Gastroesophageal sphincter (tissue), 4 donors: Measurements from ENCODE around the gene MYEF2. TPM values are rescaled to one million over a fixed set of nuclear protein-coding genes. Genes with fewer than 3 reads are reported as not detected.
A peak's percentile ranks its signal among the peaks of the same experiment; 100 is the strongest.

Experiments
- ATAC-seq: fragments of 150-250 bp; one replicate; pipeline ENCODE4 v1.9.1; 2016; ENCODE audit warnings: mild to moderate bottlenecking, moderate library complexity
- H3K27ac ChIP-seq, 4 donors: fragments of 200-600 bp; sonication (generic) in 3 of 4; 1 replicate in 3 of 4; 2 replicates in 1 of 4; pipeline ENCODE4 v1.5.1; 2016 to 2019
- H3K27me3 ChIP-seq: fragments of 200-600 bp; sonication (generic); one replicate; pipeline ENCODE4 v1.5.1; 2019
- H3K36me3 ChIP-seq, 2 donors: fragments of 200-600 bp; sonication (generic); one replicate each; pipeline ENCODE4 v1.5.1; 2019; ENCODE audit warnings: control low read depth in 1 of 2
- H3K4me1 ChIP-seq, 3 donors: fragments of 200-600 bp; sonication (generic); 1 replicate in 2 of 3; 2 replicates in 1 of 3; pipeline ENCODE4 v1.5.1; 2016 to 2019; ENCODE audit warnings: control low read depth in 2 of 3
- H3K4me3 ChIP-seq, 2 donors: fragments of 200-600 bp; sonication (generic); one replicate each; pipeline ENCODE4 v1.5.1; 2019; ENCODE audit warnings: mild to moderate bottlenecking in 1 of 2, moderate library complexity in 1 of 2
- H3K9me3 ChIP-seq, 3 donors: fragments of 200-600 bp; sonication (generic); one replicate each; pipeline ENCODE4 v1.5.1; 2017 to 2019; ENCODE audit warnings: control low read depth in 2 of 3
- CTCF ChIP-seq, 4 experiments: fragments of 200-600 bp in 2 of 4; fragments of 450-650 bp in 2 of 4; sonication (generic) in 1 of 4; IDR thresholded peaks; one replicate each; pipeline ENCODE4 v1.5.1; 2017 to 2019; ENCODE audit warnings: antibody characterized with exemption in 4 of 4, mild to moderate bottlenecking in 2 of 4, moderate library complexity in 2 of 4
- EP300 ChIP-seq: sonication (generic); formaldehyde crosslinking; IDR thresholded peaks from one replicate; pipeline ENCODE4 v1.6.1; 2017; ENCODE audit warnings: antibody characterized with exemption, mild to moderate bottlenecking
- POLR2A ChIP-seq, 2 donors: fragments of 450-650 bp; IDR thresholded peaks; one replicate each; pipeline ENCODE4 v1.6.1; 2017; ENCODE audit warnings: antibody characterized with exemption in 2 of 2, mild to moderate bottlenecking in 2 of 2, moderate library complexity in 1 of 2
- POLR2AphosphoS5 ChIP-seq: sonication (generic); formaldehyde crosslinking; IDR thresholded peaks from one replicate; pipeline ENCODE4 v1.6.1; 2017; ENCODE audit warnings: antibody characterized with exemption
- WGBS, 2 donors: methylation state at CpG; one replicate each; pipeline ENCODE4 v1.1.5; 2018; ENCODE audit warnings: low coverage in 1 of 2; 5-methylcytosine and 5-hydroxymethylcytosine counted together
- total RNA-seq, 4 donors: library from RNA; depleted of rRNA; stranded (reverse); fragments of >200 nt; gene quantifications; one replicate each; pipeline ENCODE4 v1.1.0, GENCODE V29; 2016

MYEF2 gene
- total RNA-seq, 4 donors from 2014 or later, result 19.3 to 94.2 (median 40.1) TPM

- H3K4me3 ChIP-seq, result no peak overlapping the region
- peaks cover 2 to 33% of the 10 kb centered on the region in 2 donors for H3K36me3 ChIP-seq
- H3K27ac ChIP-seq, result no peak overlapping the region
- H3K4me1 ChIP-seq, result peaks cover 11 to 43% (median 13%) of the 10 kb centered on the region in 3 donors
- no peaks in the 10 kb centered on the region for H3K9me3 ChIP-seq
- TF ChIP-seq POLR2A (IDR thresholded peaks at IDR 0.05) (no peak), CTCF (IDR thresholded peaks at IDR 0.05) (no peak), POLR2AphosphoS5 (no peak), EP300 (no peak)
- no peak for ATAC-seq
- no peaks in the 10 kb centered on the region for H3K27me3 ChIP-seq
Measured at GRCh38 chr15:48147358-48147757, 30.7 kb downstream of the MYEF2 start.

- no peak for ATAC-seq
- no peaks in the 10 kb centered on the region for H3K9me3 ChIP-seq
- H3K36me3 ChIP-seq, result peaks cover 2 to 20% of the 10 kb centered on the region in 2 donors
- peaks cover 11 to 52% (median 13%) of the 10 kb centered on the region in 3 donors for H3K4me1 ChIP-seq
- TF ChIP-seq POLR2A (IDR thresholded peaks at IDR 0.05) (no peak), CTCF (IDR thresholded peaks at IDR 0.05) (no peak), POLR2AphosphoS5 (no peak), EP300 (no peak)
- no peak overlapping the region for H3K4me3 ChIP-seq
- H3K27me3 ChIP-seq, result no peaks in the 10 kb centered on the region
- H3K27ac ChIP-seq, result peak overlapping the region in 1 of 4 donors; percentile 73
Measured at GRCh38 chr15:48145923-48146322, 32.2 kb downstream of the MYEF2 start.

GRCh38 chr15:48144889-48145288, 33.2 kb downstream of the MYEF2 start:
- no peak for TF ChIP-seq POLR2AphosphoS5
- TF ChIP-seq EP300, result no peak
- TF ChIP-seq CTCF (IDR thresholded peaks at IDR 0.05), result no peak
- TF ChIP-seq POLR2A (IDR thresholded peaks at IDR 0.05), result no peak
- H3K27me3 ChIP-seq, result no peaks in the 10 kb centered on the region
- peaks cover 11 to 63% (median 13%) of the 10 kb centered on the region in 3 donors for H3K4me1 ChIP-seq
- H3K9me3 ChIP-seq, result no peaks in the 10 kb centered on the region
- no peak for ATAC-seq
- peak overlapping the region; percentile 3 to 73 (median 38) for H3K27ac ChIP-seq
- 9 to 65% methylated on average over 1 of the region's 1 CpG for WGBS, 2 donors
- H3K4me3 ChIP-seq, result no peak overlapping the region
- peaks cover 2 to 13% of the 10 kb centered on the region in 2 donors for H3K36me3 ChIP-seq

GRCh38 chr15:48143856-48144255, 34.2 kb downstream of the MYEF2 start:
- Histone ChIP-seq H3K4me3 (no peak overlapping the region), H3K36me3 (peaks cover 0 to 8% of the 10 kb centered on the region in 2 donors), H3K27ac (peak overlapping the region in 3 of 4 donors; percentile 14 to 73 (median 63)), H3K27me3 (no peaks in the 10 kb centered on the region), H3K9me3 (no peaks in the 10 kb centered on the region), H3K4me1 (peaks cover 11 to 69% (median 13%) of the 10 kb centered on the region in 3 donors)
- WGBS, 2 donors, result 23 to 47% methylated on average over 1 of the region's 1 CpG
- peak; percentile 66 for ATAC-seq
- TF ChIP-seq CTCF (IDR thresholded peaks at IDR 0.05) (no peak), POLR2AphosphoS5 (peak; percentile 71), EP300 (no peak), POLR2A (IDR thresholded peaks at IDR 0.05) (no peak)

GRCh38 chr15:48132874-48133273, 45.2 kb downstream of the MYEF2 start:
- TF ChIP-seq POLR2A (IDR thresholded peaks at IDR 0.05) (no peak), POLR2AphosphoS5 (no peak), EP300 (no peak), CTCF (IDR thresholded peaks at IDR 0.05) (no peak)
- H3K36me3 ChIP-seq, result no peaks in the 10 kb centered on the region
- ATAC-seq, result no peak
- H3K4me3 ChIP-seq, result no peak overlapping the region
- H3K27me3 ChIP-seq, result no peaks in the 10 kb centered on the region
- no peaks in the 10 kb centered on the region for H3K9me3 ChIP-seq
- H3K27ac ChIP-seq, result no peak overlapping the region
- 94 to 98% methylated on average over 5 to 6 of the region's 6 CpGs for WGBS, 2 donors
- peaks cover 0 to 39% (median 2%) of the 10 kb centered on the region in 3 donors for H3K4me1 ChIP-seq
